Limb (tissue), 2 donors: Measurements from ENCODE around the gene ZNF549.
"Not testable (repeated sequence)": the region's sequence is repeated elsewhere in the genome, so short reads cannot be mapped to it uniquely, and the experiment has no call there.

Experiments used
- DNase-seq, 2 donors: peaks; one replicate each; pipeline ENCODE4 v3.0.0-alpha.2; 2016; ENCODE audit errors: extremely low spot score in 2 of 2

ZNF549 gene

GRCh38 chr19:57527136-57527881 is at the start of gene ZNF549:
Gene ZNF549 (plus strand): TSS chr19:57527356. CDS start chr19:57527574, 218 bp downstream.
- peak; percentile 91 to 92 for DNase-seq

DNA sequence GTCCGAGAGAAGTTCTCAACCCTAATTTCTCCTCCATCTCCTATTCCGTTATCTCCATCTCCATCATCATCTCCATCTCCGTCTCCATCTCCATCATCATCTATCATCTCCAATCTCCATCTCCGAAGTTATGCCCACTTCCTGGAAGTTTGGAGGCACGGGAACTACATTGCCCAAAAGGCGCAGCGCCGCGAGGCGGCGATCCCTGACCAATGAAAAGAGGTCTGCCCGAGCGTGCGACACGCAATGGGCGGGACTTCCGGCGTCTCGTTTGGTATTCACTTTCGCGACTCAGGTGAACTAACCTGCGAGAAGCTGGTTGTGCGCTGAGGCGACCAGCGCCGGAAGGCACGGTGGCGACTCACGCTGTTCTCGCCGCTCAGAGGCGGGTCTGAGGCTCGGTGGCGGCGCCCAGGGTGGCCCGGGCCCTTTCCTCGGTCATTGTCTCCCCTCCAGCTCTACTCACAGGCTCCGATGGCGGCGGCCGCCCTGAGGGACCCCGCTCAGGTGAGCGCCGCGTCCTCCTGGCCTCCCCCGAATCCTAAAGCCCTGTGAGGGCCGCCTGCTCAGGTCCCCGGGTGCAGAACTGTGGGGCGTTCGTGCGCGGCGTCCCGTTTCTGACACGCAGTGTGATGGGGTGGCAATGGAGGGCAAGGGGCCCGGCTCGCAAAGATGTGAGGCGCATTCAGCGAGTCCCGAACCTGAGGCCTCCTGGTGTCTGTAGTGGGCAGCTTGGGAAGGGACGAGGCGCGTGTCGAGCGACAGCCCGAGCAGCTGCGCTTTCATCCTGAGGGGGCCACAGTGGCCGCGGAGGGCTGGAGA is 39.5 kb upstream of the ZNF549 start, which contains the start of gene ZNF419:
Gene ZNF419 (plus strand): TSS at position 274 of the 822 bp plus-strand sequence. CDS start 201 bp downstream, at position 475.
- DNase-seq = peak; percentile 92

- DNase-seq = not testable (repeated sequence)
These were observed 38.9 kb upstream of the ZNF549 start for GRCh38 chr19:57488299-57488644.

DNA sequence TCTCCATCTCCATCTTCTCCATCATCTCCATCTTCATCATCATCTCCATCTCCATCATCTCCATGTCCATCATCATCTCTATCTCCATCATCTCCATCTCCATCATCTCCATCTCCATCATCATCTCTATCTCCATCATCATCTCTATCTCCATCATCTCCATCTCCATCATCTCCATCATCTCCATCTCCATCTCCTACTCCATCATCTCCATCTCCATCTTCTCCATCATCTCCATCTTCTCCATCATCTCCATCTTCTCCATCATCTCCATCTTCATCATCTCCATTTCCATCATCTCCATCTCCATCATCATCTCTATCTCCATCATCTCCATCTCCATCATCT is 27.9 kb upstream of the ZNF549 start:
- not testable (repeated sequence) for DNase-seq

DNA sequence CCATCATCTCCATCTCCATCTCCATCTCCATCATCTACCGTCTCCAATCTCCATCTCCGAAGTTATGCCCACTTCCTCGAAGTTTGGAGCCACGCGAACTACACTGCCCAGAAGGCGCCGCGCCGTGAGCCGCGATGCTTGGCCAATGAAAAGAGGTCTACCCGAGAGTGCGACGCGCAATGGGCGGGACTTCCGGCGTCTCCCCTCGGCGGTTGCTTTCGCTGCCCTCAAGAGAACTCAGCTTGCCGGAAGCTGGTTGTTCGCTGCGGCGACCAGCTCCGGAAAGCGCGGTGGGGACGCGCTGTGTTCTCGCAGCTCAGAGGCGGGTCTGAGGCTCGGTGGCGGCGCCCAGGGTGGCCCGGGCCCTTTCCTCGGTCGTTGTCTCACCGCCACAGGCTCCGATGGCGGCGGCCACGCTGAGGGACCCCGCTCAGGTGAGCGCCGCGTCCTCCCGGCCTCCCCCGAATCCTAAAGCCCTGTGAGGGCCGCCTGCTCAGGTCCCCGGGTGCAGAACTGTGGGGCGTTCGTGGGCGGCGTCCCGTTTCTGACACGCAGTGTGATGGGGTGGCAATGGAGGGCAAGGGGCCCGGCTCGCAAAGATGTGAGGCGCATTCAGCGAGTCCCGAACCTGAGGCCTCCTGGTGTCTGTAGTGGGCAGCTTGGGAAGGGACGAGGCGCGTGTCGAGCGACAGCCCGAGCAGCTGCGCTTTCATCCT is 27.3 kb upstream of the ZNF549 start, which contains the start of gene ZNF773:
Gene ZNF773 (plus strand): TSS at position 259 of the 716 bp plus-strand sequence. CDS start 143 bp downstream, at position 402.
- DNase-seq = peak; percentile 90 to 96

DNA sequence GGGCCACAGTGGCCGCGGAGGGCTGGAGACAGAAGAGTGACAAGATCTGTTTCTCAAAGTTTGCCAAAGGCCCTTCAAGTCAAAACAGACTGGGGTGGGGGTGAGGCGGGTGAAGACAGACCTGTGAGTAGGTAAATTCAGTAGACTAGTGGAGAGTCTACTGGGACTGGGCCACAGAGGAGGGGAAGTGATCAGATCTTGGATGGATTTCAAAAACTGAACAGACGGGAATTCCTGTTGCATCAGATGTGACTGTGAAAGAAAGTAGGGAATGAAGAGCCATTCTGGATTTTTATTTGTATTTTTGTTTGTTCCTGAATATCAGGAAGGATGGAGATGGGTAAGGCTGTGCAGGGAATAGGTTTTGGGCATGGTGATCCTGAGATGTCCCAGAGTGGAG is 26.8 kb upstream of the ZNF549 start:
- DNase-seq = not testable (repeated sequence)

DNA sequence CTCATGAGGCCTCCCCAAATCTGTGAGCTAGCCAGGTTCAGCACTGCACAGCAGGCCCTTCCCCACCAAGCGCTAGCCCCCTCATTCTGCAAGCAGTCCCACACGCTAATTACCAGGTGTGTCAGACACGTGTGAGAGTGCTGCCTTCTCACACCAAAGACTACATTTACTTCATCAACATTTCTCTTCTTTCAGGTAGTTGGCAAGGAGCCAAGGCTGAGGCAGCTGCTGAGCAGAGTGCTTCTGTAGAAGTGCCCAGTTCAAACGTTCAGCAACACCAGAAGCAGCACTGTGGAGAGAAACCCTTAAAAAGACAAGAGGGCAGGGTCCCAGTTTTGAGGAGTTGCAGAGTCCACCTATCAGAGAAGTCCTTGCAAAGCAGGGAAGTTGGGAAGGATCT is 21.0 kb upstream of the ZNF549 start:
- no peak for DNase-seq

DNA sequence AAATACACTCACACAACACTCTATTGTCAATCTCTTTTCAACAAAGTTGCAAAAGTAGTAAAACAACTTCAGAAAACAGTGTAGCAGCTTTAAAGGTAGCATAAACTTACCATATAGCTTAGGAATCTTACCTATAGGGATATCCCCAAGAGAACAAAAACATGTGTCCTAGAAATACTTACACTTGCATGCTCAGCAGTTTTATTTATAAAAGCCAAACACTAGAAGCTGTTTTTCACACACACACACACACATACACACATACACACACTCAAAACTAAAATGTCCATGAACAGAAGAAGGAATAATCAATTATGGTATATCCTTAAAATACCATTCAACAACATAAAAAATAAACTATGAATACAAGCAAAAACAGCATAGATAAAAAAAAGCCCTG is 15.7 kb upstream of the ZNF549 start:
- DNase-seq = no peak

GRCh38 chr19:57512845-57513244 is 14.3 kb upstream of the ZNF549 start:
- DNase-seq = no peak

DNA sequence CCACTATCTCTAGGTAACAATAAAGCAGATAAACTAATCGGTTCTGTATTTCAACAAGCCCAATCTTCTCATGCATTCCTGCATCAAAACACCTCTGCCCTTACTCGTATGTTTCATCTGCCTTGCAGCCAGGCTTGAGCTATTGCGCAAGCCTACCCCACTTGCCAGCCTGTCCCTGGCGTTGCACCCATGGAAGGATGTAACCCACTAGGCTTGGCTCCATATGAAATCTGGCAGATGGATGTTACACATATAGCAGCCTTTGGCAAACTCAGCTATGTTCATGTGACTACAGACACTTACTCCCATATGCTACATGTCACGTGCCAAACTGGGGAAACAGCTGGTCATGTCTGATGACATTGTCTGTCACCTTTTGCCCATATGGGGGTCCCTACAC is 11.9 kb upstream of the ZNF549 start:
- DNase-seq = no peak

DNA sequence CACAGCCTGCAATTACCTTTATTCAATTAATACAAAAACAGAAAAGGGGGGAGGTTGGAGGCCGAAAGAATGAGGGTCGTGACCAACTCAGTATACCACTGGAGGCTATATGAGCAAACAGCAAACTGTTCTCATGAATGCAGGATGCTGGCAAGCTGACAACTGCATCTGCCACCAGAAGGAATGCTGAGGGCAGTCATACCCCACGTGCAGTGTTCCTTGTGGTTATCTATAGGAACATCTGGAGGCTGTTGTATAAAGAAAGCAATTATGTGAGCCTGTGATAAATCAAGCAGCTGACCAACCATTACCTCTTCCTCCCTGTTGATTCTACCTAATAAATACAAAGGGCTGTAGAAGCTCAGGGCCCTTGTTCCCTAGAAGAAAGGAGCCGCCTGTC is 9.1 kb upstream of the ZNF549 start:
- not testable (repeated sequence) for DNase-seq

- DNase-seq = no peak
These were observed 10.9 kb downstream of the ZNF549 start for GRCh38 chr19:57537953-57538547.

GRCh38 chr19:57546513-57546912 is 19.4 kb downstream of the ZNF549 start:
- no peak for DNase-seq

DNA sequence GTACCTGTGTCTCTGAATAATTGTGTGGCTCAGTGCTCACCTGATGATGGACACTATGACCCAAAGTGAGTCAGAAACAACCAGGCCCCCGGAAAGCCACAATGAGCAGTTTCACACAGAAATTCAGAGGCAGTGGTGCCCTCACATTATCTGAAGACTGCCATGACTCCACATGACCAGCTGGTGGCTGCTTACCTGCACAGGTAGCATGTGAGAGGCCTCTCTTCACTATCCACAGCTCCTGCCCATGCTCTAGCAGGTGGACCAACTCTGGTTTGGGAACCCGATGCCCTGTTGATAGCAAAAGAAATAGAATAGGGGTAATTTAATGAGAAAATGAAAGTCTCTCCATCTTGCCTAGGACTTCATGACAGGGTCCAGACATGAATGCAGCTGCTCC is 25.3 kb downstream of the ZNF549 start:
- DNase-seq = no peak

DNA sequence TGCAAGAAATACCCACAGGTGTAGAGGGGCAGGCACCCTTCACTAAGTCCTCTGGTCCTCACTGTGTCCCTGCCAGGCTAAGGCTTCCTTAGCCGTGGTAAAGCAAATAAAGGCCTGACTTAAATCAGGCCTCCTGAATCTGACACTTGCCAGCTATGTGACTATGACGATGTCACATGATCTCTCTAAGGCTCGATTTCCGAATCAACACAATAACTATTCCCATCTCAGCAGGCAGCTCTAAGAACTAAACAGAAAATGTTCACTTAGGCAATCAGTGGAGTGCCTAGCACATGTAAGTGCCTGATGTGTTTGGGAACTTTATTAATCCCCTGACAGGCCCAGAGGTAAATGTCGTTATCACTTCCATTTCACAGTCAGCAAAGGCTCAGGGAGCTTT is 30.5 kb downstream of the ZNF549 start:
- no peak for DNase-seq

- DNase-seq = no peak
These were observed 31.4 kb downstream of the ZNF549 start for GRCh38 chr19:57558525-57558924.

- peak in 1 of 2 donors; percentile 33 for DNase-seq
These were observed 31.9 kb downstream of the ZNF549 start for GRCh38 chr19:57559008-57559403.

DNA sequence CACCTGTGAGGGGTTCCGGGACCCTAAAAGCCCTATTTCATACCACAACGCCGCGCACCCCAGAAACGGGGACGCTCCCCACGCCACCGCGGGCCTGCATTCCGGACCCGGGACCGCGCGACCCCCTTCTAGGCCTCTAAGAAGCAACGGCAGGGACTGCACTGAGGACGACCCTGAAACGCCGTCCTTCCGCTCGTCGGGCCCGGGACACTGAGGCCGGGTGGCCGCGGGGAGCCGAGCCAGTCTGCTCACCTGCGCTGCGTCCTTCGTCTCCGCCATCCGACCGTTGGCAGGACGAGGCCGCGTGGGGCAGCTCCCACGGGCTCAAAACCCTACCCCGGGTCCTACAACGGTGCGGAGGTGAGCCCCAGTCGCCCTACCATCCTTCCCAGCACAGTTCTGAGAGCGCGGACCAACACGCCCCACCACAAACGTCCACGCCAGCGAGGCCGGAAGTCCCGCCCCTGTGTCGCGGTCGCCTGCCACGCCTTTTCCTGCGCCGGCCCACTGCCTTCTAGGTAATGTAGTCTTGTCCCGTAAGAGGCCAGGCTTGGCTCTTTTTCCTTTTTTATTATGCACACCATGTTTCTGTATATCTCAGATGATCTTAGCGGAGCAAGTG is 32.4 kb downstream of the ZNF549 start, which contains the start of gene ZNF550:
Gene ZNF550 (minus strand): TSS at position 460 of the 622 bp plus-strand sequence. CDS start 181 bp downstream, at position 279.
- DNase-seq = peak; percentile 90 to 93

- DNase-seq = peak in 1 of 2 donors; percentile 43
These were observed 32.9 kb downstream of the ZNF549 start for GRCh38 chr19:57560049-57560491.

DNA sequence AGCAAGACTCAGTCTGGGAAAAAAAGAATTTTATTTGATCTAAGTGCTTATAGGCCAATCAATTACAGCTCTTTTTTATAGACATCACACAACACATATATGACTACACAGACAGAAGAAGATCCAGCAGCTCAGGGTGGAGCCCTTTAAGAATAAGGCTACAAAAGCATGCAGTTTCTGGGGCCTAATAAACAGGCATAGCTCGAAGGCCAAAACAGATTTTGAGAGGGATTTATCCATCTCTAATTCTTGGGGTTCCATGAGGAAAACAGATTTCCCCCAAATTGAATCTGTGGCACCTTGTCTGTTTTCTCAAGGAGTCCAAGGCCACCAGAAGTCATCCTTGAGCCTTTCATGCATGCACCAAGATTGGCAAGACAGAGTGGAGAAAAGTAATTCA is 36.4 kb downstream of the ZNF549 start:
- DNase-seq = no peak
